T-helper 2 cell treated with Interferon-gamma antibody and Interleukin-4, amounts not matched to agents 100 ng/mL and 5 ng/mL, for 36 hours (primary cell): Measurements from ENCODE around the gene GNGT1. TPM values are rescaled to one million over a fixed set of nuclear protein-coding genes. Genes with fewer than 3 reads are reported as not detected.

Source experiments
- intact Hi-C: fragments of 100-400 bp; cut with micrococcal nuclease; formaldehyde crosslinking; loops from one replicate; pipeline ENCODE4 v1.15.1; 2023
- total RNA-seq: library from RNA; stranded (reverse); gene quantifications from 2 replicates; pipeline ENCODE4 v1.2.3, GENCODE V29; 2022

Gene GNGT1
- not detected in 2 replicates for total RNA-seq

- intact Hi-C loops: no loop called here
Observed at GRCh38 chr7:93906267-93906666, at the start of gene GNGT1. GNGT1 (plus strand) TSS chr7:93906567; CDS start chr7:93906747, 180 bp downstream.

DNA sequence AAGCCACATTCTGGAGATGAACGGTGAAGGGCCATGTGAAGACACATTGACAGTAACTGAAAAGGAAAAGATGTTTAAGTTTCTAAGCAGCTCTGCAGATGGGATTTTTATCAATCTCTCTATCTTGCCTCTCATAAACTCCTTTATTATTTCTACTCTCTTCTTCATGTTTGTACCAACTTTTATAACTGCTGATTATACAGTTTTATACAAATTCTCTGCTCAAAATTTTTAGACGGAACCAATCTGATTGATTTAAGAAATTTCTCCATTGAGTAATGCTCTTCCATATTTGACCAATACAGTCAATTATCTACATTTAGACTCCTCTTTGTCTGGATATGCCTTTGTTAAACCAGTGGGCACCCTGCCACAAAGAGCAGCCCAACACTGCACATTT lies 47.5 kb upstream of the GNGT1 start:
- intact Hi-C loops: no loop called here

- intact Hi-C loops: no loop called here
Observed at GRCh38 chr7:93860261-93860660, 46.1 kb upstream of the GNGT1 start.

GRCh38 chr7:93861325-93861949 lies 44.9 kb upstream of the GNGT1 start:
- intact Hi-C loops: no loop called here

- intact Hi-C loops: no loop called here
Observed at GRCh38 chr7:93862651-93863050, 43.7 kb upstream of the GNGT1 start.

GRCh38 chr7:93866886-93867285 lies 39.5 kb upstream of the GNGT1 start:
- intact Hi-C loops: no loop called here

GRCh38 chr7:93873998-93874574 lies 32.3 kb upstream of the GNGT1 start:
- intact Hi-C loops: no loop called here

DNA sequence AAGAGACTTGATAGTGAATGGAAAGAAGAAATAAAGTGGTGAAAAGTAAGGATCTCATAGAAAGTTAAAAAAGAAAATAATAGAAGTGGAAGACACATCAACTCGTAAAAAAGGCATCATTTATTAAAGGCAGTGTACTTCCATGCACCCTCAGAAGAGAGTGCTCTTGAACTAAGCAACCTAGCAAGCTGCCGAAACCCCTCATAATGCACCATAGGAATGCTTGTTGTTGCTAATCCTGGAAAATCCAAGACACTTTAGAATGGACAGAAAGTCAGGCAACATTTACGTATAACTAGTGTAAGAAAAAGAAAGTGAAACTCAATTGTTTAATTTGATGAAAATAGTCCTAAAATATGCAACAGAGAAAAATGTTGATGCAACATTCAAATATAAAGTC lies 28.6 kb upstream of the GNGT1 start:
- intact Hi-C loops: no loop called here

DNA sequence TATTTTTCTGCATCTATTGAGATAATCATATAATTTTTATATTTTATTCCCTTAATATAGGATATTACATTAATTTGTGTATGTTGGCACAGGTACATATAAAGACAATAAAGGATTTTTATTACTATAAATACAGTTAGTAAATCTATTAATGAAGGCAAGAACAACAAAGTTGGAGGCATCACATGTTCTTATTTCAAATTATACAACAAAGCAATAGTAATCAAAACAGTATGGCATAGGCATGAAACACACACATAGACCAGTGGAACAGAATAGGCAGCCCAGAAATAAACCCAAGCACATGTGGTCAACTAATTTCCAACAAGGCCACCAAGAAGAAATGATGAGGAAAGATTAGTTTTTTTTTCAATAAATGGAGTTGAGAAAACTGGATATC lies 27.0 kb upstream of the GNGT1 start:
- intact Hi-C loops: no loop called here

DNA sequence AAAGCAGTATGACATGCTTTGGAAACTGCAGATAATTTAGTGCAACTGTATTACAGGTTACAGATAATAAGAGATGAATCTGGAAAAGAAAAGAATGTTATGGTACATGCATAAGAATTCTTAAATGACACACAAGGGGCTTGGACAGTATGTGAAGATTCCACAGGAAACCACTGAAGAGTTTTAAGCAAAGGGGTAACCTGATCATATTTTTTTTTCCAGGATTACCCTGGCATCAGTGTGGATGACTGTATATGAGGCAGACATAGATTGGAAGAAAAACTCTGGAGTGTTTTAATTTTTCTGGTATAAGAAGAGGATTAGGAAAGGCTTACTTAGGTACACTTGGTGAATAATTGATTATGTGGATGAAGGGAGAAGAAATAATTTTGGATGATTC lies 23.9 kb upstream of the GNGT1 start:
- intact Hi-C loops: no loop called here

GRCh38 chr7:93883078-93883916 lies 23.1 kb upstream of the GNGT1 start:
- intact Hi-C loops: no loop called here

GRCh38 chr7:93883917-93884345 lies 22.4 kb upstream of the GNGT1 start:
- intact Hi-C loops: no loop called here

DNA sequence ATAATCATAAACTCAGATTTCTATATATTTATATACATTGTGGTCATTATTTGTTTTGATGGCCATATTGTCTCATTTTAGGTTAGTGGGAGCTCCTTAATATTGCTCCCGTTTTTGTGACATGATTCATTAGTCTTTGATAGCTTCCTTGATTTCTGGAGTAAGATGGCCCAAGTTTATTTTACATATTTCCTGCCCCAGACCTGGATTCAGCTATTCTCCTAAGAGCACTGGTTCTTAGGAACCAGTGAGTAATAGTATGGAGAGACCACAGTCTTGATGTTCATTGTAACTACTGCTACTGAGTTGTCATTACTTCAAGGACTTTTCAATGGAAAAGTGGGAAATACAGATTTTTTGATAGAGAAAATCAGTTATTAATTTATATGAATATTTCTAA lies 21.8 kb upstream of the GNGT1 start:
- intact Hi-C loops: no loop called here

- intact Hi-C loops: no loop called here
Observed at GRCh38 chr7:93889261-93889660, 17.1 kb upstream of the GNGT1 start.

DNA sequence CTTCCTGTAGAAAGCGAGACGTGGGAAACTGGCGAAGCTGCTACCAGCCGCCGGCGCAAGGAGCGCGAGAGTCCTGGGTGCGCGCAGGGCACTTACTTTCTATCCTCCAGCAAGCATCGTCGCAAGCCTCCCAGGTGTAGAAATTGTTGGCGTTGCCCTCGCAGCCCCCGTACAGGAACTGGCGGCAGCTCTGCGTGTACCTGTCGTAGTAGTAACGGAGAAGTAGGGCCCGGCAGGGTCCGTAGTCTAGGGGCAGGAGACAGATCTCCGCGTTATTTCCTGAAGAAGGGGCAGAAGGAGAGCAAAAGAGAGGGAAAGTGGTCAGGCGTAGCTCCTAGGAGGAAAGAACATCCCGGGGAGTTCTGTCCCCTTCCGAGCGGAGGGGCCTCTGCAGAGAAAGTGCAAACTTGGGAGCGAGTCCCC lies 16.3 kb upstream of the GNGT1 start:
- intact Hi-C loops: no loop called here

DNA sequence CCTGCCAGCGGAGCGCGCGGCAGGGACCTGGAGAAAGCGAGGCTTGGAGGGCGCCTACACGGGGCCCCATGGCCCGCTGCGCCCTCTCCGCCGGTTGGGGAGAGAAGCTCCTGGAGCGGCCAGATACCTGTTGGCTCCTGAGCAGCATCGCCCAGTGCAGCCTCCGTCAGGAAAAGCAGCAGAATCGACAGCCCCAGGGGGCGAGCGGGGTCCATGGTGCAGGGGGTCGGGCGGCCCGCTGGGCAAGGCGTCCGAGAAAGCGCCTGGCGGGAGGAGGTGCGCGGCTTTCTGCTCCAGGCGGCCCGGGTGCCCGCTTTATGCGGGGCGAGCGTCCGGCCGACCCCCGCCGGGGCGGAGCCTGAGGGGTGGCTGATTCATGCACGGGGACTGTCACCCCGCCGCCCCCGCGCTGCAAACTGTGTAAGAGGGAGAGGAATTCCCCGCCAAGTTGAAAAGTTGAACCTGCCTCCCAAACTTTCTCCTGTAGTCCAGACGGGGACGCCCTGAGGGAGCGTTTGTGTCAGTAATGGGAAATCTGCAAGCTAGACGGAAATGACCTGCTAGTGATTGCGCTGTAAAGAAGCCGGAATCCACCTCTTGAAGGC lies 15.8 kb upstream of the GNGT1 start, which contains the start of gene TFPI2:
TSS of gene TFPI2 (minus strand) at position 290 of the 605 bp plus-strand sequence. CDS start at position 215, 75 bp downstream.
- intact Hi-C loops: no loop called here

GRCh38 chr7:93894426-93894825 lies 11.9 kb upstream of the GNGT1 start:
- intact Hi-C loops: no loop called here

GRCh38 chr7:93894966-93895640 lies 11.3 kb upstream of the GNGT1 start:
- intact Hi-C loops: no loop called here

DNA sequence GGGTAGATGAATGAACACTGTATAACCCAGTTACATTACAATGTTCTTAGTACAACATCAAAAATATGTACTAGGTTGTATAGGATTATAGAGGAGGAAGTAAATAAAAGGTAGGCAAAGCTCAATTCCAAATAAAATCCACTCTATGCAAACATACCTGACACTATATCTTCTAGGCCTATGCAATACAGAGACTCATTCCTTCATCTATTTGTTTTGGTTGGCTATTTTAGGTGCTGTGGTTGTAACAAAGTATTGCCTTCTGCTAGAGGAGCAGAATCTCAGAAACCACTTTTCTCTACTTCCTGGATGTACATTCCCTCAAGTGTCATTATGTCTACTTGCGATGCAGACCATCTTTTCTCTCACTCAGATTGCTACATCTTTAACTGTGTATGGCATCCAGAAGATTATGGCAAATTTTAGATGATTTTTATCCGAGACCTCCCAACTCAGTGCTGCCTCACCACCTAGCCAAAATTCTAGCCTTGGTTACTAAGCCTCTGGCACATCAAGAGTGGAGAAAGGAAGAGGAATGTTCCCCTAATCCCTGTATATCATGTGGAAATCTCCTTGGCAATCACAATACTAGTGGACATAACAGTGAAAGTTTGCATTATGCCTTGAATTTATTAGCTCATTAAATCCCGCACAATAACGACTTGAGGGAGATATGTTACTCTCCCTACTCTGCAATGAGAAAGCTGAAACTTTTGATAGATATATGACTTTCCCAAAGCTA lies 10.3 kb upstream of the GNGT1 start:
- intact Hi-C loops: no loop called here

GRCh38 chr7:93897680-93898079 lies 8.7 kb upstream of the GNGT1 start:
- intact Hi-C loops: no loop called here
